SK-N-SH (cell line): Measurements from ENCODE around the gene ARMCX1.

Source experiments
- EP300 ChIP-seq, 2 experiments: IDR thresholded peaks; 2 replicates each; pipeline versions ENCODE4 v1.4.0 to v1.6.1; 2012; ENCODE audit warnings: borderline replicate concordance in 1 of 2, low read depth in 1 of 2, low read length in 1 of 2
- FOXJ3 ChIP-seq: sonication (generic); formaldehyde crosslinking; IDR thresholded peaks from 2 replicates; pipeline ENCODE4 v1.5.1; 2020; ENCODE audit warnings: mild to moderate bottlenecking, missing genetic modification reagents
- JUND ChIP-seq: IDR thresholded peaks from 2 replicates; pipeline ENCODE4 v1.4.0; 2012
- MXI1 ChIP-seq: IDR thresholded peaks from 2 replicates; pipeline ENCODE4 v1.6.1; 2012; ENCODE audit warnings: mild to moderate bottlenecking, low read depth, low read length, improper control_type of control experiment
- NRF1 ChIP-seq: IDR thresholded peaks from 2 replicates; pipeline ENCODE4 v1.6.1; 2012; ENCODE audit warnings: low read depth, mild to moderate bottlenecking, low read length
- POLR2AphosphoS5 ChIP-seq: IDR thresholded peaks from 2 replicates; pipeline ENCODE4 v1.6.1; 2012; ENCODE audit warnings: low read depth, low read length
- RAD21 ChIP-seq: IDR thresholded peaks from 2 replicates; pipeline ENCODE4 v1.6.1; 2012; ENCODE audit warnings: mild to moderate bottlenecking, low read length
- RFX5 ChIP-seq: IDR thresholded peaks from 2 replicates; pipeline ENCODE4 v1.6.1; 2012; ENCODE audit warnings: mild to moderate bottlenecking, improper control_type of control experiment, low read length
- TEAD4 ChIP-seq: IDR thresholded peaks from 2 replicates; pipeline ENCODE4 v1.4.0; 2012; ENCODE audit warnings: mild to moderate bottlenecking, borderline replicate concordance; ENCODE audit not compliant: insufficient read depth
- TF ChIP-seq, protein P1 (sequence below): IDR thresholded peaks from 2 replicates; pipeline ENCODE4 v1.6.1; 2012; ENCODE audit warnings: mild to moderate bottlenecking, low read depth, low read length, moderate library complexity
- TF ChIP-seq, protein P2 (sequence below): fragments of 200-600 bp; sonication (generic); IDR thresholded peaks from 2 replicates; pipeline ENCODE4 v1.6.1; 2017; ENCODE audit warnings: antibody characterized with exemption, mild to moderate bottlenecking, moderate library complexity
- TF ChIP-seq, protein P3 (sequence below): IDR thresholded peaks from 2 replicates; pipeline ENCODE4 v1.4.0; 2012; ENCODE audit warnings: low read depth

DNA sequence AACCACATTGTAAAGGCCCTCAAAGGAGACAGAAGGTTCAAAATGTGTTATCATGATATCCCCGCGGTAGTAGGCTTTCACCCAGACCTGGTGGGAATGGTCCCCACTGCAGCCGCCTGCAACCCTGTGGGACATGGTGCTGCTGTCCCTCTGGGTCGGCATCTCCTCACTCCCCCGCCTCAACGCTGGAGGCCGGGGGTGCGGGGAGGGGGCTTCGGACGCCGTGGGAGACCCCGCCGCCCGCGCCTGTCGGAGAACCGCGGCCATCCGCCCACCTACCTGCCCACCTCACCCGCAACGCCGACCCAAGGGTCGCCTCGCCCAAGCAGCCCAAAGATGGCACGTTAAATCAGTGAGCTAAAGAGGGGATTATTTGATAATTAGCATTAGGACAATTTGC lies 11.2 kb upstream of the ARMCX1 start:
- TF ChIP-seq, protein P1, sequence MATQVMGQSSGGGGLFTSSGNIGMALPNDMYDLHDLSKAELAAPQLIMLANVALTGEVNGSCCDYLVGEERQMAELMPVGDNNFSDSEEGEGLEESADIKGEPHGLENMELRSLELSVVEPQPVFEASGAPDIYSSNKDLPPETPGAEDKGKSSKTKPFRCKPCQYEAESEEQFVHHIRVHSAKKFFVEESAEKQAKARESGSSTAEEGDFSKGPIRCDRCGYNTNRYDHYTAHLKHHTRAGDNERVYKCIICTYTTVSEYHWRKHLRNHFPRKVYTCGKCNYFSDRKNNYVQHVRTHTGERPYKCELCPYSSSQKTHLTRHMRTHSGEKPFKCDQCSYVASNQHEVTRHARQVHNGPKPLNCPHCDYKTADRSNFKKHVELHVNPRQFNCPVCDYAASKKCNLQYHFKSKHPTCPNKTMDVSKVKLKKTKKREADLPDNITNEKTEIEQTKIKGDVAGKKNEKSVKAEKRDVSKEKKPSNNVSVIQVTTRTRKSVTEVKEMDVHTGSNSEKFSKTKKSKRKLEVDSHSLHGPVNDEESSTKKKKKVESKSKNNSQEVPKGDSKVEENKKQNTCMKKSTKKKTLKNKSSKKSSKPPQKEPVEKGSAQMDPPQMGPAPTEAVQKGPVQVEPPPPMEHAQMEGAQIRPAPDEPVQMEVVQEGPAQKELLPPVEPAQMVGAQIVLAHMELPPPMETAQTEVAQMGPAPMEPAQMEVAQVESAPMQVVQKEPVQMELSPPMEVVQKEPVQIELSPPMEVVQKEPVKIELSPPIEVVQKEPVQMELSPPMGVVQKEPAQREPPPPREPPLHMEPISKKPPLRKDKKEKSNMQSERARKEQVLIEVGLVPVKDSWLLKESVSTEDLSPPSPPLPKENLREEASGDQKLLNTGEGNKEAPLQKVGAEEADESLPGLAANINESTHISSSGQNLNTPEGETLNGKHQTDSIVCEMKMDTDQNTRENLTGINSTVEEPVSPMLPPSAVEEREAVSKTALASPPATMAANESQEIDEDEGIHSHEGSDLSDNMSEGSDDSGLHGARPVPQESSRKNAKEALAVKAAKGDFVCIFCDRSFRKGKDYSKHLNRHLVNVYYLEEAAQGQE, result no peak
- TF ChIP-seq POLR2AphosphoS5, result no peak
- no peak for TF ChIP-seq TEAD4
- TF ChIP-seq RAD21, result no peak
- TF ChIP-seq, protein P2, sequence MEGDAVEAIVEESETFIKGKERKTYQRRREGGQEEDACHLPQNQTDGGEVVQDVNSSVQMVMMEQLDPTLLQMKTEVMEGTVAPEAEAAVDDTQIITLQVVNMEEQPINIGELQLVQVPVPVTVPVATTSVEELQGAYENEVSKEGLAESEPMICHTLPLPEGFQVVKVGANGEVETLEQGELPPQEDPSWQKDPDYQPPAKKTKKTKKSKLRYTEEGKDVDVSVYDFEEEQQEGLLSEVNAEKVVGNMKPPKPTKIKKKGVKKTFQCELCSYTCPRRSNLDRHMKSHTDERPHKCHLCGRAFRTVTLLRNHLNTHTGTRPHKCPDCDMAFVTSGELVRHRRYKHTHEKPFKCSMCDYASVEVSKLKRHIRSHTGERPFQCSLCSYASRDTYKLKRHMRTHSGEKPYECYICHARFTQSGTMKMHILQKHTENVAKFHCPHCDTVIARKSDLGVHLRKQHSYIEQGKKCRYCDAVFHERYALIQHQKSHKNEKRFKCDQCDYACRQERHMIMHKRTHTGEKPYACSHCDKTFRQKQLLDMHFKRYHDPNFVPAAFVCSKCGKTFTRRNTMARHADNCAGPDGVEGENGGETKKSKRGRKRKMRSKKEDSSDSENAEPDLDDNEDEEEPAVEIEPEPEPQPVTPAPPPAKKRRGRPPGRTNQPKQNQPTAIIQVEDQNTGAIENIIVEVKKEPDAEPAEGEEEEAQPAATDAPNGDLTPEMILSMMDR, result no peak
- no peak for TF ChIP-seq EP300 (IDR thresholded peaks at IDR 0.05; ENCODE audit: borderline replicate concordance in 1 of 2, low read depth in 1 of 2, low read length in 1 of 2)
- no peak for TF ChIP-seq MXI1
- TF ChIP-seq NRF1, result no peak
- TF ChIP-seq RFX5, result no peak
- TF ChIP-seq, protein P3, sequence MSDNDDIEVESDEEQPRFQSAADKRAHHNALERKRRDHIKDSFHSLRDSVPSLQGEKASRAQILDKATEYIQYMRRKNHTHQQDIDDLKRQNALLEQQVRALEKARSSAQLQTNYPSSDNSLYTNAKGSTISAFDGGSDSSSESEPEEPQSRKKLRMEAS, result no peak
- TF ChIP-seq JUND, result no peak
- TF ChIP-seq FOXJ3 (CRISPR knock-in tag), result no peak
